HEK293 (cell line): ENCODE data around the gene FXYD1.
"Not testable (repeated sequence)": the region's sequence is repeated elsewhere in the genome, so short reads cannot be mapped to it uniquely, and the experiment has no call there.

Source experiments
- CTCF ChIA-PET: fragments of 350-600 bp; formaldehyde crosslinking; extraction: SDS; loops from one replicate; lab custom pipeline; 2021; ENCODE audit warnings: antibody characterized with exemption; lab: Yijun Ruan, JAX
- POLR2A ChIA-PET: fragments of 300-600 bp; formaldehyde crosslinking; extraction: SDS; loops from one replicate; lab custom pipeline; 2020; ENCODE audit warnings: antibody characterized with exemption, inconsistent platforms; lab: Yijun Ruan, JAX
- H3K27ac ChIP-seq: fragments of 200-500 bp; sonication (Bioruptor generic); 2 replicates; pipeline ENCODE4 v1.5.1; 2014; ENCODE audit warnings: low read depth, low read length, control low read depth, inconsistent platforms; ENCODE audit errors: extremely low read depth
- H3K36me3 ChIP-seq, 2 experiments: fragments of 200-500 bp in 1 of 2; sonication (Bioruptor generic) in 1 of 2; 1 replicate in 1 of 2; 2 replicates in 1 of 2; pipeline ENCODE4 v1.5.1; 2014 to 2017; ENCODE audit warnings: inconsistent platforms in 2 of 2, low read length in 2 of 2; ENCODE audit not compliant: control insufficient read depth in 2 of 2, insufficient read depth in 1 of 2
- H3K4me1 ChIP-seq: fragments of 200-500 bp; sonication (Bioruptor generic); 2 replicates; pipeline ENCODE4 v1.5.1; 2014; ENCODE audit warnings: mild to moderate bottlenecking, low read length, inconsistent platforms; ENCODE audit not compliant: control insufficient read depth, insufficient read depth
- H3K4me3 ChIP-seq: 2 replicates; pipeline ENCODE4 v1.5.1; 2011; ENCODE audit warnings: low read depth, mild to moderate bottlenecking, control low read depth, low read length, moderate library complexity
- H3K9me3 ChIP-seq: fragments of 200-500 bp; sonication (Bioruptor generic); 2 replicates; pipeline ENCODE4 v1.5.1; 2014; ENCODE audit warnings: low read depth, low read length, inconsistent platforms; ENCODE audit not compliant: control insufficient read depth, insufficient read depth
- GLIS2 ChIP-seq: fragments of 450-650 bp; formaldehyde crosslinking; IDR thresholded peaks from 2 replicates; pipeline ENCODE4 v1.5.1; 2016; ENCODE audit warnings: missing biosample characterization, missing genetic modification characterization
- HIC1 ChIP-seq: fragments of 450-650 bp; formaldehyde crosslinking; IDR thresholded peaks from 2 replicates; pipeline ENCODE4 v1.5.1; 2016; ENCODE audit warnings: missing biosample characterization, missing genetic modification characterization
- ZBTB11 ChIP-seq: fragments of 450-650 bp; formaldehyde crosslinking; conservative IDR thresholded peaks from 2 replicates; pipeline ENCODE4 v1.5.1; 2016; ENCODE audit warnings: low read depth, missing biosample characterization, missing genetic modification characterization
- ZBTB21 ChIP-seq: fragments of 450-650 bp; formaldehyde crosslinking; IDR thresholded peaks from 2 replicates; pipeline ENCODE4 v1.5.1; 2017; ENCODE audit warnings: missing biosample characterization, missing genetic modification characterization
- ZBTB7A ChIP-seq: fragments of 450-650 bp; formaldehyde crosslinking; IDR thresholded peaks from 2 replicates; pipeline ENCODE4 v1.5.1; 2016; ENCODE audit warnings: low read depth, missing biosample characterization, missing genetic modification characterization
- ZIC2 ChIP-seq: fragments of 450-650 bp; formaldehyde crosslinking; IDR thresholded peaks from 2 replicates; pipeline ENCODE4 v1.5.1; 2016; ENCODE audit warnings: missing biosample characterization, missing genetic modification characterization
- ZNF133 ChIP-seq: fragments of 450-650 bp; formaldehyde crosslinking; IDR thresholded peaks from 2 replicates; pipeline ENCODE4 v1.5.1; 2016; ENCODE audit warnings: missing biosample characterization, missing genetic modification characterization
- ZNF169 ChIP-seq: fragments of 450-650 bp; formaldehyde crosslinking; IDR thresholded peaks from 2 replicates; pipeline ENCODE4 v1.5.1; 2016; ENCODE audit warnings: missing biosample characterization, missing genetic modification characterization
- ZNF280D ChIP-seq: fragments of 450-650 bp; formaldehyde crosslinking; IDR thresholded peaks from 2 replicates; pipeline ENCODE4 v1.5.1; 2016; ENCODE audit warnings: missing biosample characterization, missing genetic modification characterization
- ZNF398 ChIP-seq: fragments of 450-650 bp; formaldehyde crosslinking; IDR thresholded peaks from 2 replicates; pipeline ENCODE4 v1.5.1; 2017; ENCODE audit warnings: missing biosample characterization, missing genetic modification characterization
- ZNF404 ChIP-seq: fragments of 450-650 bp; formaldehyde crosslinking; IDR thresholded peaks from 2 replicates; pipeline ENCODE4 v1.5.1; 2017; ENCODE audit warnings: missing biosample characterization, missing genetic modification characterization
- ZNF433 ChIP-seq: fragments of 450-650 bp; formaldehyde crosslinking; IDR thresholded peaks from 2 replicates; pipeline ENCODE4 v1.5.1; 2016; ENCODE audit warnings: missing biosample characterization, missing genetic modification characterization, low read depth
- ZNF600 ChIP-seq: fragments of 450-650 bp; formaldehyde crosslinking; IDR thresholded peaks from 2 replicates; pipeline ENCODE4 v1.5.1; 2016; ENCODE audit warnings: missing biosample characterization, missing genetic modification characterization
- ZNF747 ChIP-seq: fragments of 450-650 bp; formaldehyde crosslinking; IDR thresholded peaks from 2 replicates; pipeline ENCODE4 v1.5.1; 2016; ENCODE audit warnings: missing biosample characterization, missing genetic modification characterization
- ZSCAN23 ChIP-seq: fragments of 450-650 bp; formaldehyde crosslinking; IDR thresholded peaks from 2 replicates; pipeline ENCODE4 v1.5.1; 2016; ENCODE audit warnings: missing biosample characterization, missing genetic modification characterization
- ZSCAN5A ChIP-seq: fragments of 450-650 bp; formaldehyde crosslinking; IDR thresholded peaks from 2 replicates; pipeline ENCODE4 v1.5.1; 2016; ENCODE audit warnings: missing biosample characterization, missing genetic modification characterization

The FXYD1 gene

GRCh38 chr19:35129724-35130274 is 8.8 kb upstream of the FXYD1 start:
- POLR2A ChIA-PET: interaction anchor here (0.6 kb wide), 1 partner anchor 669 kb away, joined by 4 read pairs; no protein-coding TSS in a partner anchor
- not testable (repeated sequence) for H3K4me1 ChIP-seq, H3K4me3 ChIP-seq, H3K36me3 ChIP-seq, H3K27ac ChIP-seq, H3K9me3 ChIP-seq
- CTCF ChIA-PET: interaction anchor here (0.6 to 1.1 kb wide), 4 partner anchors 11 to 848 kb away, joined by 3 to 4 read pairs (median 3); no protein-coding TSS in a partner anchor

GRCh38 chr19:35130761-35131720 is 7.6 kb upstream of the FXYD1 start:
- H3K4me3 ChIP-seq: no peak overlapping the region
- H3K36me3 ChIP-seq: no peaks in the 10 kb centered on the region
- ChIA-PET POLR2A (no interaction called here), CTCF (interaction anchor here (0.6 to 1.1 kb wide), 5 partner anchors 10 to 337 kb away, joined by 3 to 5 read pairs (median 3); no protein-coding TSS in a partner anchor)
- no peak overlapping the region for H3K27ac ChIP-seq
- H3K9me3 ChIP-seq: no peaks in the 10 kb centered on the region
- H3K4me1 ChIP-seq: peaks cover 3% of the 10 kb centered on the region
- TF ChIP-seq ZSCAN5A (tag by site-specific recombination) (no peak), ZNF169 (tag by site-specific recombination) (no peak), GLIS2 (tag by site-specific recombination) (peak; percentile 35; the same call in 1 of the 2 replicates), HIC1 (tag by site-specific recombination) (0 out of 2 replicates have a peak, but pooled peaks have one; percentile 12), ZNF133 (tag by site-specific recombination) (no peak), ZIC2 (tag by site-specific recombination) (peak; percentile 20; the same call in 1 of the 2 replicates), ZNF433 (tag by site-specific recombination) (no peak), ZBTB11 (no peak), ZNF600 (tag by site-specific recombination) (no peak), ZNF404 (no peak), ZSCAN23 (tag by site-specific recombination) (no peak), ZNF280D (tag by site-specific recombination) (no peak), ZBTB7A (tag by site-specific recombination) (no peak), ZBTB21 (no peak), ZNF747 (tag by site-specific recombination) (no peak), ZNF398 (no peak)
- TF ChIP-seq, all 188 proteins: peak for 3
